ENCODE data around the gene LRRIQ4.

DNA sequence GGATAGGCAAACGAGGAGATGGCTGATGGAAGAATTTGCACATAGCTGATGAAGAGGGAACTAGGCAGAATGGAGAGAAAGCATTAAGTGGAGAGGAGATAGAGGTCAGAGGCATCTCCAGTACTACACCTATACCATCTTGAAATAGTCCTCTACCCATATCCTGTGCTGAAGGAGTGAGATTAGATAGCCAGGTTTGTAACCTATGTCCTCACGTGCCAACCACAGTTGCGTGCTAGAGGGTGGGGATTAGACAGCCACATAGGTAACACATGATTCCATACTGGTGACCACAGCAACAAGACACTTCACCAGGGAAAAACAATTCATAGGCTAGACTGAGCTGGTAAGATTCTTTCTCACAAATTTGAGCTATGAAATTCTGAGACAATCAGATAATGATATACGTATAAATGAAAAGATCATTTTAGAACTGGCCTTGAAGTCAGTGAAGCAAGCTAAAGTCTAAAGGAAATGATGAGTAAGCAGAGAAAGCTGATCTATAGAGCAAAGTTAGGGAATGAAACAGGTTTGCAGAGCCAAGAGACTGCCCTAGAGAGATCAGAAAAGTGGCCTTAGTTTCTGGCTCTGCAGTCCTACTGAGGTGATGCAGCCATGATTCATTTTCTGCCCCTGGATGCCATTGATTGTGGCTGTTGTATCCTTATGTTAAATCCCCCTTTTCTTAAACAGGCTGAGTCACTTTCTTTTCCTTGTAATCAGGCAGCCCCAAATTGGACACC lies 21.8 kb upstream of the LRRIQ4 start:
- TF ChIP-seq, protein P1, sequence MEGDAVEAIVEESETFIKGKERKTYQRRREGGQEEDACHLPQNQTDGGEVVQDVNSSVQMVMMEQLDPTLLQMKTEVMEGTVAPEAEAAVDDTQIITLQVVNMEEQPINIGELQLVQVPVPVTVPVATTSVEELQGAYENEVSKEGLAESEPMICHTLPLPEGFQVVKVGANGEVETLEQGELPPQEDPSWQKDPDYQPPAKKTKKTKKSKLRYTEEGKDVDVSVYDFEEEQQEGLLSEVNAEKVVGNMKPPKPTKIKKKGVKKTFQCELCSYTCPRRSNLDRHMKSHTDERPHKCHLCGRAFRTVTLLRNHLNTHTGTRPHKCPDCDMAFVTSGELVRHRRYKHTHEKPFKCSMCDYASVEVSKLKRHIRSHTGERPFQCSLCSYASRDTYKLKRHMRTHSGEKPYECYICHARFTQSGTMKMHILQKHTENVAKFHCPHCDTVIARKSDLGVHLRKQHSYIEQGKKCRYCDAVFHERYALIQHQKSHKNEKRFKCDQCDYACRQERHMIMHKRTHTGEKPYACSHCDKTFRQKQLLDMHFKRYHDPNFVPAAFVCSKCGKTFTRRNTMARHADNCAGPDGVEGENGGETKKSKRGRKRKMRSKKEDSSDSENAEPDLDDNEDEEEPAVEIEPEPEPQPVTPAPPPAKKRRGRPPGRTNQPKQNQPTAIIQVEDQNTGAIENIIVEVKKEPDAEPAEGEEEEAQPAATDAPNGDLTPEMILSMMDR (IDR thresholded peaks at IDR 0.05) = no peak
- TF ChIP-seq POLR2A (IDR thresholded peaks at IDR 0.05) = no peak
- TF ChIP-seq EP300 (IDR thresholded peaks at IDR 0.05) = no peak
